Testis (tissue), 3 donors: Measurements from ENCODE around the gene MED26. TPM values are rescaled to one million over a fixed set of nuclear protein-coding genes. Genes with fewer than 3 reads are reported as not detected.

Source experiments
- DNase-seq: peaks from one replicate; pipeline ENCODE4 v3.0.0-alpha.2; 2019
- H3K27ac ChIP-seq, 2 donors: fragments of 200-600 bp; sonication (generic); one replicate each; pipeline ENCODE4 v1.5.1; 2019
- H3K27me3 ChIP-seq: fragments of 200-600 bp; sonication (generic); one replicate; pipeline ENCODE4 v1.5.1; 2019
- H3K36me3 ChIP-seq: fragments of 200-600 bp; sonication (generic); one replicate; pipeline ENCODE4 v1.5.1; 2017; ENCODE audit warnings: low read depth; ENCODE audit errors: missing control alignments
- H3K4me1 ChIP-seq: fragments of 200-600 bp; sonication (generic); one replicate; pipeline ENCODE4 v1.5.1; 2019
- H3K4me3 ChIP-seq, 2 donors: fragments of 200-600 bp; sonication (generic); one replicate each; pipeline ENCODE4 v1.5.1; 2017 to 2019
- H3K9me3 ChIP-seq: fragments of 200-600 bp; sonication (generic); one replicate; pipeline ENCODE4 v1.5.1; 2017
- CTCF ChIP-seq, 3 experiments: fragments of 450-650 bp in 2 of 3; fragments of 200-600 bp in 1 of 3; sonication (generic) in 1 of 3; IDR thresholded peaks; one replicate each; pipeline ENCODE4 v1.5.1; 2016 to 2019; ENCODE audit warnings: antibody characterized with exemption in 3 of 3, mild to moderate bottlenecking in 2 of 3, moderate library complexity in 1 of 3
- POLR2A ChIP-seq: fragments of 450-650 bp; IDR thresholded peaks from one replicate; pipeline ENCODE4 v1.6.1; 2017; ENCODE audit warnings: antibody characterized with exemption, mild to moderate bottlenecking, moderate library complexity
- WGBS, 2 donors: methylation state at CpG; one replicate each; pipeline ENCODE4 v1.1.5; 2018; 5-methylcytosine and 5-hydroxymethylcytosine counted together
- intact Hi-C: fragments of 100-400 bp; cut with DNase I; formaldehyde crosslinking; loops from one replicate; pipeline ENCODE4 v1.15.1; 2023; ENCODE audit warnings: low total_unique reads
- polyA plus RNA-seq: library from polyadenylated mRNA; stranded (reverse); fragments of 350-450 nt; fragmentation: Illumina TruSeq; extraction: RNeasy Lipid Tissue Mini Kit (QIAGEN cat#74804); gene quantifications from one replicate; pipeline ENCODE4 v1.2.3, GENCODE V29; 2014; ENCODE audit warnings: low read depth, low replicate concordance; ENCODE audit not compliant: insufficient read depth
- total RNA-seq, 2 donors: library from RNA; depleted of rRNA; stranded (reverse); fragments of >200 nt; gene quantifications; one replicate each; pipeline ENCODE4 v1.2.3, GENCODE V29; 2016

MED26 gene
- total and polyA plus RNA-seq, 3 donors from 2014 or later = 66.1 to 80.8 (median 66.5) TPM

DNA sequence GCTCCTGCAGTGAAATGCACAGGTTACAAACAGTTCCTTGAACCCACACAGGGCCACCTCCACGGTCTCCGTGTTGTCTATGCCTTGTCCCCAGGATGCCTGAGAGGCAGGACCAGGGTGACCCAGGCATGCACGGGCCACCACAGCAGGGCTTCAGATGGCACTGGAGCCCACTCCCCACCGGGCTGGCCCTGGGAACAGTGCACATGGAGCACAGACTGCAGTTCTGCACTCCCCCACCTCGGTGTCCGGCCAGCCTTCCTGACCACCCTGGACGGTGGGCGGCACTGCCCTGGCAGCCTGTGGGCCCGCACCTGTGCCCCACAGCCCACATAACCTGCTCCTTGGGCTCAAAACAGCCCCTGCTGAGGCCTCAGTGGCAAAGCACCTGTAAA lies 41.5 kb downstream of the MED26 start:
- Histone ChIP-seq H3K27me3 (no peaks in the 10 kb centered on the region), H3K4me3 (no peak overlapping the region), H3K9me3 (no peaks in the 10 kb centered on the region), H3K4me1 (peaks cover 87% of the 10 kb centered on the region), H3K36me3 (no peaks in the 10 kb centered on the region), H3K27ac (peak overlapping the region; percentile 28 to 41)
- intact Hi-C loops = no loop called here
- DNase-seq = no peak
- 56 to 85% methylated on average over 9 of the region's 9 CpGs for WGBS, 2 donors
- TF ChIP-seq POLR2A (no peak), CTCF (IDR thresholded peaks at IDR 0.05) (no peak)

DNA sequence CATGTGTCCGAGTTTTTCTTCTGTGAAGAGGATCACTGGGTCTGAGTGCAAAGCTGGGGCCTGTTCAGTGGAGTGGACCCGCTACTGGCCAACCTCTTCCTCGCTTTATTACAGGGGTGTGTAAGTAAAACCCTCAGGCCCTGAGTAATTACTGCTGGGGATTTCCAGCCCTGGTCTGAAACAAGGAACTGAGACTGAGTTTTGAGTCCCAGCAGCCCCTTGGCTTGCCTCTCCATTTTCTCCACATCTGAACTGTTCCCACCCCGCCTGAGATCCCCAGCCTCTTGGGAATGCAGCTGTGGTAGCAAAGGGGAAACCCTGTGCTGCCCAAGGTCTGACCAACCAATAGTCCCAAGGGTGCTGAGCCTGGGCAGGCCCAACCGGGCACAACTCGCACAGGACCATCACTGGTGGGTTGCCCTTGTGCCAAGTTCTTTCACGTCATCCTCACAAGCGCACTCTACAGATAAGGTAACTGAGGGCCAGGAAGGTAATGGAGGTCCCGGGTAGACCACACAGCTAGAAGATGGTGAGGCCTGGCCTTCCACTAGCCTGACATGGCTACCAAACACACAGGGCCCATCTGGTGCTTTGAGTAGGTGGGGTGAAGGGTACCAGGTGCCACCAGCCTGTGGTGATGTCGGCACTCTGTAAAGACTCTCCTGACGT lies 42.1 kb downstream of the MED26 start:
- WGBS, 2 donors = 65 to 75% methylated on average over 11 of the region's 11 CpGs
- H3K4me1 ChIP-seq = peaks cover 92% of the 10 kb centered on the region
- H3K27ac ChIP-seq = peak overlapping the region; percentile 28 to 41
- H3K27me3 ChIP-seq = no peaks in the 10 kb centered on the region
- no peak for DNase-seq
- no peak overlapping the region for H3K4me3 ChIP-seq
- intact Hi-C loops = no loop called here
- no peaks in the 10 kb centered on the region for H3K36me3 ChIP-seq
- H3K9me3 ChIP-seq = no peaks in the 10 kb centered on the region
- TF ChIP-seq CTCF (IDR thresholded peaks at IDR 0.05) = no peak
- no peak for TF ChIP-seq POLR2A

DNA sequence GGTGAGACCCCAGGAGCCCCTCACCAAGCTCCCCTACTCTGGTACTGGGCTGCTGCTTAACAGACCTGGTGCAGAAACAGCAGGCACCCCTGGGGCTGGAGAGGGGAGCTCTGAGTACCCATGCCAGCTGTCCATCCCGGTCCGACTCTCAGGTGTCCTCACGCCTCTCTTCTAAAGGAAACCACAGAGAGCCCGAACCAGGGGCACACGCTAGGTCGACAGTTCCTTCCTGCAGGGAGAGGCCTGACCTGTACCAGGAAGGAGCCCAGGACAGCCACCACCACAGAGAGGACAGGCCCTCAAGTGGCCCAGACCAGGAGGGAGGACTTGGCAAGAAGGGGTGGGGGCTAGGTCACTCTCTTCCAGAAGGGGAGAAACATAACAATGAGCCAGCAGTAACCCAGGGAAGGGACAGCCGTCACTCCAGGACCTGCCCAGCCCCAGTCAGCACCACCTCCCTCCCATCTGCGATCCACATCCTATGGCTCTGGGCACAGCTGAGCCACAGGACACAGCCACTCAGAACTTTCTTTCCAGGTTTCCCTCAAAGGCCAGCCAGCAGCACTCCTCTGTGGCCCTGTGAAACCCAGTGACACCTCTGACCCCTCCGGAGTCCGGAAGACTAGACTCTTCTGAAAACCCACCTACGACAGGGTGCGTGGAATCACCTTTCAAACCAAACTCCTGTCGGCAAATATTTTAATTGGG lies 42.8 kb downstream of the MED26 start:
- Histone ChIP-seq H3K36me3 (no peaks in the 10 kb centered on the region), H3K4me3 (no peak overlapping the region), H3K27me3 (no peaks in the 10 kb centered on the region), H3K9me3 (no peaks in the 10 kb centered on the region), H3K27ac (peak overlapping the region; percentile 28 to 51), H3K4me1 (peaks cover 98% of the 10 kb centered on the region)
- 79 to 85% methylated on average over 10 to 13 of the region's 13 CpGs for WGBS, 2 donors
- DNase-seq = no peak
- intact Hi-C loops = no loop called here
- TF ChIP-seq POLR2A (no peak), CTCF (IDR thresholded peaks at IDR 0.05) (no peak)

GRCh38 chr19:16584248-16585093 lies 43.5 kb downstream of the MED26 start:
- H3K27me3 ChIP-seq = no peaks in the 10 kb centered on the region
- intact Hi-C loops = no loop called here
- H3K4me3 ChIP-seq = no peak overlapping the region
- H3K4me1 ChIP-seq = peaks cover 98% of the 10 kb centered on the region
- H3K9me3 ChIP-seq = no peaks in the 10 kb centered on the region
- WGBS, 2 donors = 27 to 30% methylated on average over 13 to 15 of the region's 15 CpGs
- peak; percentile 93 for DNase-seq
- H3K27ac ChIP-seq = peak overlapping the region; percentile 28 to 51
- TF ChIP-seq POLR2A (no peak), CTCF (IDR thresholded peaks at IDR 0.05) (no peak)
- H3K36me3 ChIP-seq = no peaks in the 10 kb centered on the region
